HepG2 (cell line): ENCODE results near the gene WDR86.

Experiments used
- AFF4 ChIP-seq: sonication (generic); formaldehyde crosslinking; IDR thresholded peaks from 2 replicates; pipeline ENCODE4 v1.4.0; 2020; ENCODE audit warnings: missing genetic modification reagents
- BCLAF1 ChIP-seq: fragments of 450-650 bp; IDR thresholded peaks from 2 replicates; pipeline ENCODE4 v1.6.1; 2017; ENCODE audit warnings: mild to moderate bottlenecking
- BHLHE40 ChIP-seq: IDR thresholded peaks from 2 replicates; pipeline ENCODE4 v1.6.1; 2011; ENCODE audit warnings: low read length, improper control_type of control experiment
- CREB1 ChIP-seq, 2 experiments: fragments of 450-650 bp in 1 of 2; IDR thresholded peaks; 2 replicates each; pipeline ENCODE4 v1.6.1; 2016 to 2017; ENCODE audit warnings: control low read depth in 1 of 2, mild to moderate bottlenecking in 1 of 2, missing compliant biosample characterization in 1 of 2, missing genetic modification characterization in 1 of 2
- CTCF ChIP-seq: sonication (generic); formaldehyde crosslinking; IDR thresholded peaks from 2 replicates; pipeline ENCODE4 v1.5.0; 2020; ENCODE audit warnings: mild to moderate bottlenecking, missing genetic modification reagents, moderate library complexity
- RFX5 ChIP-seq: IDR thresholded peaks from 2 replicates; pipeline ENCODE4 v1.6.1; 2011; ENCODE audit warnings: low read depth, low read length, improper control_type of control experiment
- SMAD3 ChIP-seq: sonication (generic); formaldehyde crosslinking; IDR thresholded peaks from 2 replicates; pipeline ENCODE4 v1.4.0; 2020; ENCODE audit warnings: missing genetic modification reagents
- TBX2 ChIP-seq: sonication (generic); formaldehyde crosslinking; IDR thresholded peaks from 2 replicates; pipeline ENCODE4 v1.5.0; 2020; ENCODE audit warnings: missing genetic modification reagents, mild to moderate bottlenecking, borderline replicate concordance
- ZNF629 ChIP-seq: sonication (generic); formaldehyde crosslinking; conservative IDR thresholded peaks from 2 replicates; pipeline ENCODE4 v1.5.0; 2020; ENCODE audit warnings: missing genetic modification reagents
- ZNF672 ChIP-seq: sonication (generic); formaldehyde crosslinking; IDR thresholded peaks from 2 replicates; pipeline ENCODE4 v1.8.1; 2022; ENCODE audit warnings: missing genetic modification reagents
- ZNF704 ChIP-seq: sonication (generic); formaldehyde crosslinking; IDR thresholded peaks from 2 replicates; pipeline ENCODE4 v1.8.1; 2023; ENCODE audit warnings: mild to moderate bottlenecking, inconsistent platforms, moderate library complexity, missing genetic modification reagents, borderline replicate concordance
- ZSCAN5A ChIP-seq: sonication (generic); formaldehyde crosslinking; IDR thresholded peaks from 2 replicates; pipeline ENCODE4 v1.8.0; 2022; ENCODE audit warnings: mild to moderate bottlenecking, missing genetic modification reagents, borderline replicate concordance

GRCh38 chr7:151374726-151375125 is 35.1 kb downstream of the WDR86 start:
- no peak for TF ChIP-seq SMAD3 (CRISPR knock-in tag)
- TF ChIP-seq BHLHE40 = no peak
- no peak for TF ChIP-seq ZNF629
- no peak for TF ChIP-seq RFX5
- no peak for TF ChIP-seq CTCF (CRISPR knock-in tag)
- no peak for TF ChIP-seq ZNF672
- no peak for TF ChIP-seq AFF4
- TF ChIP-seq TBX2 = no peak
- no peak for TF ChIP-seq ZSCAN5A (CRISPR knock-in tag)
- TF ChIP-seq CREB1 (IDR thresholded peaks at IDR 0.05) = no peak
- TF ChIP-seq CREB1 (CRISPR knock-in tag; IDR thresholded peaks at IDR 0.05) = no peak
- TF ChIP-seq ZNF704 (CRISPR knock-in tag) = no peak
- no peak for TF ChIP-seq BCLAF1
